Nephron (organoid): ENCODE measurements around the gene NIP7.

Source experiments
- H3K27ac Mint-ChIP-seq, 3 experiments: 2 replicates each; pipeline ENCODE4 v1.8.0; 2020; ENCODE audit warnings: mixed read lengths in 3 of 3, mild to moderate bottlenecking in 2 of 3, moderate library complexity in 1 of 3
- H3K27me3 Mint-ChIP-seq: 2 replicates; pipeline ENCODE4 v1.8.0; 2021; ENCODE audit warnings: low read depth, mild to moderate bottlenecking, moderate library complexity, mixed read lengths
- H3K36me3 Mint-ChIP-seq: 2 replicates; pipeline ENCODE4 v1.8.0; 2020; ENCODE audit warnings: low read depth, mixed read lengths
- H3K4me1 Mint-ChIP-seq: 2 replicates; pipeline ENCODE4 v1.8.0; 2020; ENCODE audit warnings: mixed read lengths
- H3K4me3 Mint-ChIP-seq, 3 experiments: 2 replicates each; pipeline ENCODE4 v1.8.0; 2020; ENCODE audit warnings: mild to moderate bottlenecking in 3 of 3, mixed read lengths in 3 of 3, moderate library complexity in 2 of 3
- H3K9me3 Mint-ChIP-seq: 2 replicates; pipeline ENCODE4 v1.8.0; 2020; ENCODE audit warnings: mixed read lengths
- CTCF ChIP-seq, 3 experiments: fragments of 200-600 bp; sonication (generic); IDR thresholded peaks; one replicate each; pipeline ENCODE4 v1.5.0; 2021; ENCODE audit warnings: antibody characterized with exemption in 3 of 3; ENCODE audit not compliant: unreplicated experiment in 3 of 3

The NIP7 gene

GRCh38 chr16:69371564-69371963, 32.0 kb downstream of the NIP7 start:
- H3K9me3 Mint-ChIP-seq: no peaks in the 10 kb centered on the region
- no peak overlapping the region for H3K4me3 Mint-ChIP-seq
- H3K27ac Mint-ChIP-seq: no peak overlapping the region
- TF ChIP-seq CTCF (IDR thresholded peaks at IDR 0.05; ENCODE audit: unreplicated experiment in 3 of 3): no peak
- H3K27me3 Mint-ChIP-seq: no peaks in the 10 kb centered on the region
- H3K4me1 Mint-ChIP-seq: no peaks in the 10 kb centered on the region
- H3K36me3 Mint-ChIP-seq: peaks cover 72% of the 10 kb centered on the region

- no peak overlapping the region for H3K4me3 Mint-ChIP-seq
- no peaks in the 10 kb centered on the region for H3K4me1 Mint-ChIP-seq
- no peak for TF ChIP-seq CTCF (IDR thresholded peaks at IDR 0.05; ENCODE audit: unreplicated experiment in 3 of 3)
- no peak overlapping the region for H3K27ac Mint-ChIP-seq
- H3K36me3 Mint-ChIP-seq: peaks cover 68% of the 10 kb centered on the region
- H3K9me3 Mint-ChIP-seq: no peaks in the 10 kb centered on the region
- H3K27me3 Mint-ChIP-seq: no peaks in the 10 kb centered on the region
Observed at GRCh38 chr16:69373019-69373418, 33.4 kb downstream of the NIP7 start.

- Mint-ChIP-seq H3K9me3 (no peaks in the 10 kb centered on the region), H3K4me3 (no peak overlapping the region), H3K4me1 (no peaks in the 10 kb centered on the region), H3K36me3 (peaks cover 60% of the 10 kb centered on the region), H3K27me3 (no peaks in the 10 kb centered on the region), H3K27ac (no peak overlapping the region)
- TF ChIP-seq CTCF (IDR thresholded peaks at IDR 0.05; ENCODE audit: unreplicated experiment in 3 of 3): no peak
Observed at GRCh38 chr16:69376393-69377059, 37.0 kb downstream of the NIP7 start.

- H3K4me3 Mint-ChIP-seq: no peak overlapping the region
- H3K27me3 Mint-ChIP-seq: no peaks in the 10 kb centered on the region
- no peaks in the 10 kb centered on the region for H3K9me3 Mint-ChIP-seq
- no peak overlapping the region for H3K27ac Mint-ChIP-seq
- peaks cover 58% of the 10 kb centered on the region for H3K36me3 Mint-ChIP-seq
- no peaks in the 10 kb centered on the region for H3K4me1 Mint-ChIP-seq
- TF ChIP-seq CTCF (IDR thresholded peaks at IDR 0.05; ENCODE audit: unreplicated experiment in 3 of 3): no peak
Observed at GRCh38 chr16:69378036-69378435, 38.5 kb downstream of the NIP7 start.

GRCh38 chr16:69378760-69379159, 39.2 kb downstream of the NIP7 start:
- Mint-ChIP-seq H3K36me3 (peaks cover 59% of the 10 kb centered on the region), H3K27ac (no peak overlapping the region), H3K9me3 (no peaks in the 10 kb centered on the region), H3K4me3 (no peak overlapping the region), H3K27me3 (no peaks in the 10 kb centered on the region), H3K4me1 (peaks cover under 1% of the 10 kb centered on the region)
- TF ChIP-seq CTCF (IDR thresholded peaks at IDR 0.05; ENCODE audit: unreplicated experiment in 3 of 3): no peak

- H3K9me3 Mint-ChIP-seq: no peaks in the 10 kb centered on the region
- no peak for TF ChIP-seq CTCF (IDR thresholded peaks at IDR 0.05; ENCODE audit: unreplicated experiment in 3 of 3)
- H3K4me3 Mint-ChIP-seq: no peak overlapping the region
Observed at GRCh38 chr16:69381231-69381630, 41.7 kb downstream of the NIP7 start.

More at GRCh38 chr16:69381231-69381630, 41.7 kb downstream of the NIP7 start:
- H3K4me1 Mint-ChIP-seq: peaks cover 9% of the 10 kb centered on the region
- no peaks in the 10 kb centered on the region for H3K27me3 Mint-ChIP-seq
- peaks cover 59% of the 10 kb centered on the region for H3K36me3 Mint-ChIP-seq
- no peak overlapping the region for H3K27ac Mint-ChIP-seq
